Neural crest cell (in vitro differentiated cells): ENCODE results near the gene FLOT2. TPM values are rescaled to one million over a fixed set of nuclear protein-coding genes. Genes with fewer than 3 reads are reported as not detected.
"Not testable (repeated sequence)": the region's sequence is repeated elsewhere in the genome, so short reads cannot be mapped to it uniquely, and the experiment has no call there.

Source experiments
- DNase-seq: peaks from one replicate; pipeline ENCODE4 v3.0.0; 2021; ENCODE audit warnings: low read depth, mixed read lengths, low spot score
- H3K27ac Mint-ChIP-seq: one replicate; pipeline ENCODE4 v1.8.0; 2021; ENCODE audit warnings: mild to moderate bottlenecking, mixed read lengths; ENCODE audit not compliant: unreplicated experiment
- H3K27me3 Mint-ChIP-seq: 2 replicates; pipeline ENCODE4 v1.8.0; 2021; ENCODE audit warnings: low read depth, mild to moderate bottlenecking, mixed read lengths
- H3K36me3 Mint-ChIP-seq: 2 replicates; pipeline ENCODE4 v1.8.0; 2021; ENCODE audit warnings: low read depth, mild to moderate bottlenecking, mixed read lengths
- H3K4me1 Mint-ChIP-seq: 2 replicates; pipeline ENCODE4 v1.8.0; 2021; ENCODE audit warnings: mixed read lengths
- H3K4me3 Mint-ChIP-seq: one replicate; pipeline ENCODE4 v1.8.0; 2021; ENCODE audit warnings: mild to moderate bottlenecking, mixed read lengths
- H3K9me3 Mint-ChIP-seq: 2 replicates; pipeline ENCODE4 v1.8.0; 2021; ENCODE audit warnings: mixed read lengths
- CTCF ChIP-seq: fragments of 200-600 bp; sonication (generic); conservative IDR thresholded peaks from 2 replicates; pipeline ENCODE4 v1.5.0; 2021; ENCODE audit warnings: antibody characterized with exemption, mild to moderate bottlenecking
- total RNA-seq: library from RNA; stranded (reverse); gene quantifications from 2 replicates; pipeline ENCODE4 v1.2.1, GENCODE V29; 2021

Gene FLOT2
- total RNA-seq, 1 donor from 2014 or later = 133 TPM

GRCh38 chr17:28937044-28937729 lies 39.7 kb upstream of the FLOT2 start:
- no peak for TF ChIP-seq CTCF
- peaks cover 60% of the 10 kb centered on the region for H3K4me1 Mint-ChIP-seq
- DNase-seq = no peak
- peak overlapping the region; percentile 28 for H3K4me3 Mint-ChIP-seq
- no peaks in the 10 kb centered on the region for H3K27me3 Mint-ChIP-seq
- H3K36me3 Mint-ChIP-seq = no peaks in the 10 kb centered on the region
- no peaks in the 10 kb centered on the region for H3K9me3 Mint-ChIP-seq
- H3K27ac Mint-ChIP-seq = no peak overlapping the region

- TF ChIP-seq CTCF = no peak
- H3K27me3 Mint-ChIP-seq = no peaks in the 10 kb centered on the region
- DNase-seq = no peak
- no peak overlapping the region for H3K27ac Mint-ChIP-seq
- H3K9me3 Mint-ChIP-seq = no peaks in the 10 kb centered on the region
- peaks cover 49% of the 10 kb centered on the region for H3K4me1 Mint-ChIP-seq
- H3K4me3 Mint-ChIP-seq = no peak overlapping the region
- H3K36me3 Mint-ChIP-seq = no peaks in the 10 kb centered on the region
These were observed 38.4 kb upstream of the FLOT2 start for GRCh38 chr17:28935744-28936460.

GRCh38 chr17:28934508-28934907 lies 37.0 kb upstream of the FLOT2 start:
- not testable (repeated sequence) for H3K9me3 Mint-ChIP-seq, H3K27ac Mint-ChIP-seq, H3K36me3 Mint-ChIP-seq, DNase-seq, H3K27me3 Mint-ChIP-seq, H3K4me3 Mint-ChIP-seq
- peaks cover 42% of the 10 kb centered on the region for H3K4me1 Mint-ChIP-seq

- H3K9me3 Mint-ChIP-seq = no peaks in the 10 kb centered on the region
- no peaks in the 10 kb centered on the region for H3K27me3 Mint-ChIP-seq
- H3K27ac Mint-ChIP-seq = no peak overlapping the region
- H3K4me3 Mint-ChIP-seq = no peak overlapping the region
- TF ChIP-seq CTCF = no peak
- peaks cover 13% of the 10 kb centered on the region for H3K4me1 Mint-ChIP-seq
- no peak for DNase-seq
- peaks cover 11% of the 10 kb centered on the region for H3K36me3 Mint-ChIP-seq
These were observed 32.3 kb upstream of the FLOT2 start for GRCh38 chr17:28929787-28930186.

- TF ChIP-seq CTCF = no peak
- Mint-ChIP-seq H3K9me3 (no peaks in the 10 kb centered on the region), H3K27me3 (no peaks in the 10 kb centered on the region), H3K27ac (no peak overlapping the region), H3K4me3 (no peak overlapping the region), H3K36me3 (peaks cover 14% of the 10 kb centered on the region), H3K4me1 (peaks cover 7% of the 10 kb centered on the region)
- no peak for DNase-seq
These were observed 30.5 kb upstream of the FLOT2 start for GRCh38 chr17:28928061-28928460.

GRCh38 chr17:28926786-28927185 lies 29.3 kb upstream of the FLOT2 start:
- DNase-seq = no peak
- no peak for TF ChIP-seq CTCF
- no peaks in the 10 kb centered on the region for H3K9me3 Mint-ChIP-seq
- no peaks in the 10 kb centered on the region for H3K27me3 Mint-ChIP-seq
- no peak overlapping the region for H3K4me3 Mint-ChIP-seq
- peaks cover 16% of the 10 kb centered on the region for H3K36me3 Mint-ChIP-seq
- peaks cover 7% of the 10 kb centered on the region for H3K4me1 Mint-ChIP-seq
- H3K27ac Mint-ChIP-seq = no peak overlapping the region
